UCSD-AML1 (cell line): ENCODE data around the gene HELZ.
"Not testable (repeated sequence)": the region's sequence is repeated elsewhere in the genome, so short reads cannot be mapped to it uniquely, and the experiment has no call there.

ENCODE experiments used
- DNase-seq: peaks from one replicate; lab custom pipeline; 2025; ENCODE audit not compliant: unreplicated experiment; lab: John Stamatoyannopoulos, UW

HELZ gene

GRCh38 chr17:67229109-67229955 is 15.7 kb downstream of the HELZ start:
- no peak for DNase-seq

GRCh38 chr17:67227488-67227887 is 17.5 kb downstream of the HELZ start:
- DNase-seq = no peak

GRCh38 chr17:67225316-67225715 is 19.7 kb downstream of the HELZ start:
- no peak for DNase-seq

GRCh38 chr17:67224736-67225135 is 20.3 kb downstream of the HELZ start:
- no peak for DNase-seq

GRCh38 chr17:67223924-67224323 is 21.1 kb downstream of the HELZ start:
- no peak for DNase-seq

- peak; percentile 13 for DNase-seq
Measured at GRCh38 chr17:67221062-67221998, 23.7 kb downstream of the HELZ start.

DNA sequence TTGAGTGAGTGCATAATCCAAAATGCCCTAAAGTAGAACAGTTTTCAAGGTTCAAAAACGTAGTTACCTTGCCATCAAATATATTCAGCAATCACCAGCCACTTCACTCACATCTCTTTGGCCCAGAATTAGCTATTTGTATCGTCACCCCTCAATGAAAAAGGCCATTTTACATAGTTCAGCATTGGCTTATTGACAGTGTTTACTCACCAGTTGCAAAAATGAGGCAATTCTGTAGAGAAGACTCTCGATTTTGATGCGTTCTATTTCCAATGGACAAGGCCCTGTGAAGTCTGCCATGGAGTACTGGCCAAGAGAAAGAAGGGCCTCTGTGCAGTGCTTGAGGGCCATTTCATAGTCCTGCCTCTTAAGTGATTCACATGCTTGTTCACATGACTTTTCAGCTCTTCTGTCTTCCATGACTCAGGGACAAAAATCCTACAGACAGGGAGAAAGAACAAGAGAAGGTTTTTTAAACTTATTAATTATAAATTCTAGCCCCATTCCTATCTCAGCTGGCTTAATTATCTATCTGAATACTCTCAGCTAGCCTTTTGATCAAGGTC is 26.5 kb downstream of the HELZ start:
- DNase-seq = no peak

GRCh38 chr17:67217446-67217845 is 27.6 kb downstream of the HELZ start:
- peak; percentile 27 for DNase-seq

GRCh38 chr17:67216578-67217320 is 28.2 kb downstream of the HELZ start:
- peak; percentile 16 for DNase-seq

- no peak for DNase-seq
Measured at GRCh38 chr17:67215991-67216421, 29.0 kb downstream of the HELZ start.

GRCh38 chr17:67212714-67213417 is 32.1 kb downstream of the HELZ start:
- DNase-seq = no peak

GRCh38 chr17:67212231-67212630 is 32.8 kb downstream of the HELZ start:
- DNase-seq = no peak

DNA sequence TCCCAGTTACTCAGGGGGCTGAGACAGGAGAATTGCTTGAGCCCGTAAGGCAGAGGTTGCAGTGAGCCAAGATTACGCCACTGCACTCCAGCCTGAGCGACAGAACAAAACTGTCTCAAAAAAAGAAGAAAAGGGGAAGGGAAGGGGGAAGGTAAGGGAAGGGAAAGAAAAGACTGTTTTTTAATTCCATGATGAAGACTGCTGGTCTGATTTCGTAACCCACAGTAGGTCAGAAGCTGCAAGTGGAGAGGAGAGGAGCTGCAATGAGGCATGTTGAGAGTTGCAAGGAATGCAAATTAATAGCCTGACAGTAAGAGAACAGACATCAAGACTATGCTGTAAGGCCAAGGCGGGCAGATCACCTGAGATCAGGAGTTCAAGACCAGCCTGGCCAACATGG is 33.3 kb downstream of the HELZ start:
- no peak for DNase-seq

DNA sequence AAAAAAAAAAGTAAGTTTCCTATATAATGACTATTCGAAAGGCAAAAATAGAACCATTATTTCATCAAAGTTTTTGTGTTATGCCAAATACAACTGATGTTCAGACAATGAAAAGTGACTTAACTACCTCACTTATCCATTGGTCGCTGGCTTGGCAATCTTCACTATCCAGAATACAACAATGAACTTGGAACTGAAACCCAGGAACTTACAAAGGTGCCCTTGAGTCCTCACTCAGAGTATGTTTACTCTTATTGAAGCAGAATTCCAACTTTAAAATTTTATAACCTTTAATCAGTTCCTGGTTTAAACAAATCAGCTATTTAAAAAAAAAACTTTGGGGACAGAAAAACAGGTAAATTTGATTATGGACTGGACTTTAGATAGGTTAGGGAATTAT is 34.1 kb downstream of the HELZ start:
- no peak for DNase-seq

- DNase-seq = no peak
Measured at GRCh38 chr17:67208232-67208631, 36.8 kb downstream of the HELZ start.

DNA sequence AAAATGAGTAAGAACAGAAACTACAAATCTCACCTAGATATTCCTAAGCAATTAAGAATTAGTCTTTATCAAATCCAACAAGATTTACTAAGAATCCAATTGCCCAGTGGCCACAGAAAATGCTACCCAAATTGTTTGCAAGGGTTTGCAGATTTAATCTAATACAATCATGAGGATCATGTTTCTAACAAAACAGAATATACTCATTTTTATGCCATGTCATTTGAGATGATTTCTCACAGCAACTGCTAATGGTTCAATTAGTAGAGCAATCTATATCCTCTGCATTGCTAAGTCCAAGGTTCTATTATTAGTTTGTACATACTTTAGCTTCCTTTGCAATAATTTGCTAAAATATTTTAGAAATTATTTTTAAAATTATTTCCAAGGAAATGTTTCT is 41.2 kb downstream of the HELZ start:
- no peak for DNase-seq

- no peak for DNase-seq
Measured at GRCh38 chr17:67202503-67202902, 42.5 kb downstream of the HELZ start.

- no peak for DNase-seq
Measured at GRCh38 chr17:67200727-67201301, 44.2 kb downstream of the HELZ start.

DNA sequence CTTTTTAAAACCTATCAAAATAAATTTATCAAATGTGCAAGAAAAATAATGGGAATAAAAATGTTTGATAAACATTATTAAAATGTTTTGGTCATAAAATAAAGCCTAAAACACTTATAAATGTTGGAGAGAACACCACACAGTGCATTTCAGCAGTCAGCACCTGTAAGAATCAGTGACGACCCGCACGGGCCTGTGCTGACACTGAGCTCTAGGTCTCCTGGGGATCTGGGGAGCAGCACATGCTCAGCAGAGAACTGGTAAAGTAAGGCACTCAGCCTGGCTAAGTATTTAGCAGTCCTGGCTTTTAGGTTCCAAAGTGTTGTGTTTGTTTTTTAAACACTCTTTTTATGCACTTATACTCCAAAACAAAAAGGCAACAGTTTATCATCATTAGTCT is 46.9 kb downstream of the HELZ start:
- no peak for DNase-seq

DNA sequence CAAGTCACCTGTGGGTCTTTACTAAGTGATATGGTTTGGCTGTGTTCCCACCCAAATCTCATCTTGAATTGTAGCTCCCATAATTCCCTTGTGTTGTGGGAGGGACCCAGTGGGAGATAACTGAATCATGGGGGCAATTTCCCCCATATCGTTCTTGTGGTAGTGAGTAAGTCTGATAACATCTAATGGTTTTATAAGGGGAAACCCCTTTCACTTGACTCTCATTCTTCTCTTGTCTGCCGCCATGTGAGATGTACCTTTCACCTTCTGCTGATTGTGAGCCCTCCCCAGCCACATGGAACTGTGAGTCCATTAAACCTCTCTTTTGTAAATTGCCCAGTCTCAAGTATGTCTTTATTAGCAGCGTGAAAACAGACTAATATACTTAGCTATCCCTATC is 48.0 kb downstream of the HELZ start:
- DNase-seq = not testable (repeated sequence)
